Islet precursor cell (in vitro differentiated cells): ENCODE measurements around the gene LRP2.
"Not testable (repeated sequence)": the region's sequence is repeated elsewhere in the genome, so short reads cannot be mapped to it uniquely, and the experiment has no call there.

Source experiments
- DNase-seq: peaks from one replicate; pipeline ENCODE4 v3.0.0-alpha.2; 2018

Gene LRP2

GRCh38 chr2:169172151-169172735 lies 190.1 kb downstream of the LRP2 start:
- no peak for DNase-seq

GRCh38 chr2:169165791-169166190 lies 196.5 kb downstream of the LRP2 start:
- DNase-seq: no peak

GRCh38 chr2:169164311-169164710 lies 198.0 kb downstream of the LRP2 start:
- no peak for DNase-seq

GRCh38 chr2:169162613-169163012 lies 199.7 kb downstream of the LRP2 start:
- no peak for DNase-seq

- no peak for DNase-seq
Measured at GRCh38 chr2:169160926-169161481, 201.3 kb downstream of the LRP2 start.

- no peak for DNase-seq
Measured at GRCh38 chr2:169159686-169160085, 202.6 kb downstream of the LRP2 start.

- DNase-seq: no peak
Measured at GRCh38 chr2:169158874-169159273, 203.5 kb downstream of the LRP2 start.

- DNase-seq: no peak
Measured at GRCh38 chr2:169146220-169146619, 216.1 kb downstream of the LRP2 start.

GRCh38 chr2:169143998-169144397 lies 218.3 kb downstream of the LRP2 start:
- DNase-seq: no peak

GRCh38 chr2:169141713-169142352 lies 220.5 kb downstream of the LRP2 start:
- DNase-seq: peak; percentile 73

- DNase-seq: no peak
Measured at GRCh38 chr2:169139993-169140767, 222.2 kb downstream of the LRP2 start.

GRCh38 chr2:169139145-169139544 lies 223.2 kb downstream of the LRP2 start:
- DNase-seq: no peak

GRCh38 chr2:169137924-169138323 lies 224.4 kb downstream of the LRP2 start:
- no peak for DNase-seq

GRCh38 chr2:169136885-169137534 lies 225.3 kb downstream of the LRP2 start:
- DNase-seq: peak; percentile 61

- DNase-seq: not testable (repeated sequence)
Measured at GRCh38 chr2:169136428-169136827, 225.9 kb downstream of the LRP2 start.

GRCh38 chr2:169134272-169134671 lies 228.1 kb downstream of the LRP2 start:
- DNase-seq: not testable (repeated sequence)

- no peak for DNase-seq
Measured at GRCh38 chr2:169131587-169132512, 230.5 kb downstream of the LRP2 start.

GRCh38 chr2:169129703-169130243 lies 232.6 kb downstream of the LRP2 start:
- no peak for DNase-seq

GRCh38 chr2:169119851-169120250 lies 242.5 kb downstream of the LRP2 start:
- no peak for DNase-seq

- no peak for DNase-seq
Measured at GRCh38 chr2:169119123-169119760, 243.1 kb downstream of the LRP2 start.

- no peak for DNase-seq
Measured at GRCh38 chr2:169118060-169118459, 244.3 kb downstream of the LRP2 start.
